ENCODE data around the gene SNAPIN. TPM values are rescaled to one million over a fixed set of nuclear protein-coding genes. Genes with fewer than 3 reads are reported as not detected.

The SNAPIN gene
- total RNA-seq, 1 donor from 2014 or later: 43.2 TPM

DNA sequence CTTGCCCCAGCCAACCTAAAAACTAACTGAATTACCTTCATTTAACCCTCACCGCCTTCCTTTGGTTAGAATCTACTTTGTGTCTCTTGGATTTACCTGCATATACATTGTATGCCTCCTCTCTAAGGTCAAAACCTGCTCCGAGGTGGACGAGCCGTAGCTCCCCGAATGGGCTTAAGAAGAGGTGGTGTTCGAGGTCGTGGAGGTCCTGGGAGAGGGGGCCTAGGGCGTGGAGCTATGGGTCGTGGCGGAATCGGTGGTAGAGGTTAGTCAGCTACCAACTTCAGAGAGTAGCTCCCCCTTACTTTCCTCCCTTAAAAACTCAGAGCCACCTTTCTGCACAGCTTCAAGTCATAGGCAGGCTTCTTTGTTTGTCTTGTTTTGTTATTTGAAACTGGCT is 15.4 kb upstream of the SNAPIN start:
- DNase-seq (ENCODE audit: extremely low spot score in 2 of 2): no peak
- Histone ChIP-seq H3K4me3 (no peak overlapping the region), H3K9me3 (no peaks in the 10 kb centered on the region), H3K27ac (no peak overlapping the region), H3K4me1 (peaks cover 26% of the 10 kb centered on the region), H3K27me3 (no peaks in the 10 kb centered on the region), H3K36me3 (peaks cover 0 to 87% of the 10 kb centered on the region in 2 donors)
- intact Hi-C loops (cut with DNase I): no loop called here
- TF ChIP-seq POLR2AphosphoS5 (IDR thresholded peaks at IDR 0.05; ENCODE audit: insufficient read depth in 1 of 2, low read depth in 1 of 2) (no peak), CTCF (IDR thresholded peaks at IDR 0.05) (no peak)

DNA sequence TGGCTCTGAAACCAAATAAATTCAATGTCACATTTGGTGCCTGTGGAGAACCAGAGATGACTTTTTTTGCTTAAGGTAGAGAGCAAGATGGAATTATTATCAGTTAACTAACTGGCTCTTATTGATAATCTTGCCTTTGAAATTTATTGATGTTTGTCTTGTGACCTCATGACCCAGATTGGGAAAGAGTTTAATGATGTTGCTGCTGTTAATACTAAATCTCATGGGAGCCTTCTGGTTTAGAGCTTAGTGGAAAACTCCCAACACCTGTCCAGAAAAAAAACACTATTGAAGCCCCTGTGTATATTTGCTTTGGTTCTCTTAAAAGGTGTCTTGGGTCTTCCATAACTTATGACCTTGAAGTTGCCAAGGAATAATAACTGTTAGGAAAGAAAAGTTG is 14.7 kb upstream of the SNAPIN start:
- no peak overlapping the region for H3K4me3 ChIP-seq
- no peak for TF ChIP-seq CTCF (IDR thresholded peaks at IDR 0.05)
- no peak for TF ChIP-seq POLR2AphosphoS5 (IDR thresholded peaks at IDR 0.05; ENCODE audit: insufficient read depth in 1 of 2, low read depth in 1 of 2)
- TF ChIP-seq POLR2A (IDR thresholded peaks at IDR 0.05): no peak
- no peak overlapping the region for H3K27ac ChIP-seq
- no peak for DNase-seq (ENCODE audit: extremely low spot score in 2 of 2)
- no peaks in the 10 kb centered on the region for H3K27me3 ChIP-seq
- H3K36me3 ChIP-seq: peaks cover 0 to 80% of the 10 kb centered on the region in 2 donors
- no peaks in the 10 kb centered on the region for H3K9me3 ChIP-seq
- intact Hi-C loops (cut with DNase I): no loop called here
- H3K4me1 ChIP-seq: peaks cover 20% of the 10 kb centered on the region

DNA sequence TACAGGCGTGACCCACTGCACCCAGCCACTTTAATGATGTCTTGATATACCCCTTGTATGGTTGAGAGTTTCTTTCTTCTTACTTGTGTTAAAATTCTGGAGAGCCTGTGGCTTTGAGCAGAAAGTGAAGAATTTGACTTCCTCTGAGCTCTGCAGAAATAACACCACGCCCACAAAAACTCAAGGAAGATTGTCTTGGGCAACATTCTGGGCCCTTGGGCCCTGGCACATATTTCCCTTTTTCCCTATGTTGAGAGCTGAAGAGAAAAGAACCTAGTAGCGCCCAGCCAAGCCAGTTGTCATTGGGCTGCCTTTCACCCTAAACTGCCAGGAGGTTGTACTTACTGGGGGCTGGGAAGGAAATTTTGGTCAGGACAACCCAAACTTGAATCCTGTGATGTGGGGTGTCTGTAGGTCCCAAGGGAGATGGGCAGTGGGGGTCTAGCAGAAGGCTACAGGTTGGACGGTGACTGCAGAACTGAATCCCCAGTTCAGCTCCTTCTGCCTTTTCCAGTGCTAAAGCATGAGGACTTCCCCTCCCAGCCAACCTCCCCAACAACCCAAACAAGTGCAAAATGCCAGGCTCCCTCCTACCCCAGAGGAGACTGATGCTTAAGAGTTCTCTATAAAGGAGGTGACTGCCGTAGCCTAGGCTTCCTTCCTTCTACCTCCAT is 11.7 kb upstream of the SNAPIN start:
- Histone ChIP-seq H3K4me3 (no peak overlapping the region), H3K36me3 (peaks cover 0 to 50% of the 10 kb centered on the region in 2 donors), H3K27ac (no peak overlapping the region), H3K4me1 (peaks cover 12% of the 10 kb centered on the region), H3K27me3 (no peaks in the 10 kb centered on the region), H3K9me3 (no peaks in the 10 kb centered on the region)
- TF ChIP-seq CTCF (IDR thresholded peaks at IDR 0.05): no peak
- TF ChIP-seq POLR2AphosphoS5 (IDR thresholded peaks at IDR 0.05; ENCODE audit: insufficient read depth in 1 of 2, low read depth in 1 of 2): no peak
- intact Hi-C loops (cut with DNase I): no loop called here
- DNase-seq (ENCODE audit: extremely low spot score in 2 of 2): no peak

DNA sequence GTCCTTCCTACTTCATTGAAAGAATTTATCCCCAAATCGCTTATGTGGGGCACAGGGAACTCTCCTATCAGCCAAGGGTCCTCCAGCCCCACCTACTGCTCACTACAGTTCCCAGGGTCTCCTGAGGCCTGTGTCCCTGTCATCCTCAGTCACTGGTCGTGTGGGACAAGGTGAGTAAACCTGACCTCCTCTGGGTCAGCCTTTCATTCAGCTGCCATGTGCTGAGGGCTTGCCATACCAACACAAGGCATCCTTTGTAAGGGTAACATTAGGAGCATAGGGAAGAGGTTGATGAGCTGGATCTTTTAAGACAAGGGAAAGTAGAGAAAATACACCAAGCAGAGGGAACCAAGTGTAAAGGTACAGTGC is 11.2 kb upstream of the SNAPIN start:
- H3K27me3 ChIP-seq: no peaks in the 10 kb centered on the region
- H3K4me1 ChIP-seq: peaks cover 12% of the 10 kb centered on the region
- no peak overlapping the region for H3K4me3 ChIP-seq
- H3K9me3 ChIP-seq: no peaks in the 10 kb centered on the region
- intact Hi-C loops (cut with DNase I): no loop called here
- no peak for TF ChIP-seq POLR2A (IDR thresholded peaks at IDR 0.05)
- TF ChIP-seq POLR2AphosphoS5 (IDR thresholded peaks at IDR 0.05; ENCODE audit: insufficient read depth in 1 of 2, low read depth in 1 of 2): no peak
- TF ChIP-seq CTCF (IDR thresholded peaks at IDR 0.05): no peak
- DNase-seq (ENCODE audit: extremely low spot score in 2 of 2): no peak
- H3K27ac ChIP-seq: no peak overlapping the region
- peaks cover 0 to 45% of the 10 kb centered on the region in 2 donors for H3K36me3 ChIP-seq

DNA sequence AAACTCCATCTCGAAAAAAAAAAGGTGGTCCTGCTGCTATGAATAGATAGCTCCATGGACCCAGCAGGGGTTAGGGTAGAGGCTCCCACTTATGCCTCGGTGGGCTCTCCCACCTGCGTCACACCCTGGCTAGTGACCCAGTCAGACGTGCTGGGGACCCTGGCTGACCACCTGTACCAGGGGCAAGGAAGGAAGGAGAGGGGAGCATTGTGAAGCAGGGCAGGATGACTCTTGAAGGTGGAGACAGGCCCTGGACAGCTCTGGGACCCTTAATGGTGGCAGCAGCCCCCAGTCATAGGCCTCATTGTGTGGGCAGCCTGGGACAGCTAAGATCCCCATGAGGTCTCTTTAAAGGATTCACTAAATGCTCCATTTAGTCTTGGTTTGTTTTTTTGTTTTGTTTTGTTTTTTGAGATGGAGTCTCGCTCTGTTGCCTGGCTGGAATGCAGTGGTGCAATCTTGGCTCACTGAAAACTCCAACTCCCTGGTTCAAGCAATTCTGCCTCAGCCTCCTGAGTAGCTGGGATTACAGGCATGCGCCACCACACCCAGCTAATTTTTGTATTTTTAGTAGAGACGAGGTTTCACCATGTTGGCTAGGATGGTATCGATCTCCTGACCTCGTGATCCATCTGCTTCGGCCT is 10.4 kb upstream of the SNAPIN start:
- H3K4me3 ChIP-seq: no peak overlapping the region
- H3K36me3 ChIP-seq: peaks cover 0 to 37% of the 10 kb centered on the region in 2 donors
- peaks cover 13% of the 10 kb centered on the region for H3K4me1 ChIP-seq
- TF ChIP-seq POLR2AphosphoS5 (IDR thresholded peaks at IDR 0.05; ENCODE audit: insufficient read depth in 1 of 2, low read depth in 1 of 2) (no peak), POLR2A (IDR thresholded peaks at IDR 0.05) (no peak), CTCF (IDR thresholded peaks at IDR 0.05) (no peak)
- H3K27me3 ChIP-seq: no peaks in the 10 kb centered on the region
- no peak overlapping the region for H3K27ac ChIP-seq
- intact Hi-C loops (cut with DNase I): no loop called here
- no peak for DNase-seq (ENCODE audit: extremely low spot score in 2 of 2)
- H3K9me3 ChIP-seq: no peaks in the 10 kb centered on the region
